K562 (cell line): ENCODE results near the gene OR51G2. TPM values are rescaled to one million over a fixed set of nuclear protein-coding genes. Genes with fewer than 3 reads are reported as not detected.

Source experiments
- ATAC-seq: fragments of 200-7000 bp; cut with Tn5 transposase; 3 replicates; pipeline ENCODE4 v1.9.1; 2020; ENCODE audit warnings: moderate library complexity
- BruUV-seq: library from RNA; stranded (reverse); fragments of 400-500 nt; replicated peaks from 2 replicates; lab custom pipeline; 2021; lab: Mats Ljungman, UMichigan
- CTCF ChIA-PET: fragments of 300-600 bp; formaldehyde crosslinking; extraction: SDS; loops from one replicate; lab custom pipeline; 2021; ENCODE audit warnings: low intra/inter-chr PET ratio; lab: Yijun Ruan, JAX
- POLR2A ChIA-PET: fragments of 300-600, 350-650 bp; sonication (Branson Sonifier 250); formaldehyde crosslinking; extraction: SDS; loops from one replicate; lab custom pipeline; 2021; ENCODE audit warnings: antibody characterized with exemption, inconsistent platforms; lab: Yijun Ruan, JAX
- DNase-seq, 4 experiments: peaks; one replicate each; pipeline versions ENCODE4 v3.0.0 to v3.0.0-alpha.2; 2011 to 2018; ENCODE audit warnings: low spot score in 3 of 4, mixed read lengths in 3 of 4; ENCODE audit errors: extremely low read depth in 1 of 4
- FAIRE-seq: peaks from 2 replicates; lab custom pipeline; 2011; peaks lifted over from hg19 to GRCh38; lab: Jason Lieb, UNC
- H2AFZ ChIP-seq: 2 replicates; pipeline ENCODE4 v1.6.0; 2011; ENCODE audit warnings: low read depth, low read length, control low read depth, inconsistent platforms
- H3K27ac ChIP-seq: fragments of 200-600 bp; 3 replicates; pipeline ENCODE4 v1.8.0; 2011; ENCODE audit warnings: low read depth, mild to moderate bottlenecking, control low read depth, inconsistent platforms, low read length, moderate library complexity, mixed read lengths; ENCODE audit errors: extremely low read depth
- H3K27me3 ChIP-seq, 2 experiments: fragments of 300-600 bp in 1 of 2; 2 replicates in 1 of 2; 3 replicates in 1 of 2; pipeline versions ENCODE4 v1.6.0 to v1.8.0; 2011; ENCODE audit warnings: inconsistent platforms in 2 of 2, low read length in 2 of 2, mild to moderate bottlenecking in 1 of 2, mixed read lengths in 1 of 2, moderate library complexity in 1 of 2; ENCODE audit not compliant: control insufficient read depth in 2 of 2, insufficient read depth in 2 of 2
- H3K36me3 ChIP-seq: fragments of 300-600 bp; 3 replicates; pipeline ENCODE4 v1.8.0; 2011; ENCODE audit warnings: mild to moderate bottlenecking, low read length, inconsistent platforms; ENCODE audit not compliant: control insufficient read depth, insufficient read depth
- H3K4me1 ChIP-seq, 2 experiments: fragments of 200-600 bp in 1 of 2; replicated peaks in 1 of 2; 2 replicates in 1 of 2; 3 replicates in 1 of 2; pipeline versions ENCODE4 v1.5.1 to v1.8.0; 2011; ENCODE audit warnings: inconsistent platforms in 2 of 2, low read length in 2 of 2, mild to moderate bottlenecking in 1 of 2, mixed read lengths in 1 of 2, moderate library complexity in 1 of 2; ENCODE audit not compliant: control insufficient read depth in 2 of 2, insufficient read depth in 2 of 2
- H3K4me2 ChIP-seq: 2 replicates; pipeline ENCODE4 v1.6.1; 2011; ENCODE audit warnings: low read length, control low read depth, inconsistent platforms, mixed read lengths; ENCODE audit not compliant: insufficient read depth
- H3K4me3 ChIP-seq: fragments of 200-600 bp; sonication (generic), shearing (Covaris generic); 2 replicates; pipeline ENCODE4 v1.5.1; 2016; ENCODE audit warnings: control low read depth, inconsistent platforms
- H3K79me2 ChIP-seq: fragments of 200-600 bp; 3 replicates; pipeline ENCODE4 v1.8.0; 2011; ENCODE audit warnings: low read length, inconsistent platforms; ENCODE audit not compliant: control insufficient read depth, insufficient read depth
- H3K9ac ChIP-seq, 2 experiments: 2 replicates each; pipeline versions ENCODE4 v1.6.0 to v1.6.1; 2011; ENCODE audit warnings: low read depth in 2 of 2, low read length in 2 of 2, control low read depth in 1 of 2, inconsistent platforms in 1 of 2, mild to moderate bottlenecking in 1 of 2, mixed read lengths in 1 of 2; ENCODE audit not compliant: insufficient read depth in 1 of 2
- H3K9me1 ChIP-seq: one replicate; pipeline ENCODE4 v1.6.0; 2011; ENCODE audit warnings: inconsistent platforms, mild to moderate bottlenecking, low read length, moderate library complexity; ENCODE audit not compliant: control insufficient read depth, insufficient read depth
- H3K9me3 ChIP-seq: replicated peaks from 2 replicates; pipeline ENCODE4 v1.5.1; 2011; ENCODE audit warnings: low read depth, low read length, inconsistent platforms; ENCODE audit not compliant: control insufficient read depth, insufficient read depth
- H4K20me1 ChIP-seq: replicated peaks from 2 replicates; pipeline ENCODE4 v1.6.1; 2011; ENCODE audit warnings: low read length, inconsistent platforms, mixed read lengths; ENCODE audit not compliant: control insufficient read depth, insufficient read depth
- ARID1B ChIP-seq: fragments of 450-650 bp; IDR thresholded peaks from 2 replicates; pipeline ENCODE4 v1.6.1; 2016; ENCODE audit warnings: antibody characterized with exemption, mild to moderate bottlenecking, inconsistent platforms
- KDM1A ChIP-seq, 2 experiments: fragments of 450-650 bp; IDR thresholded peaks; 2 replicates each; pipeline ENCODE4 v1.6.1; 2016; ENCODE audit warnings: mild to moderate bottlenecking in 2 of 2
- KDM5B ChIP-seq: fragments of 200-600 bp; sonication (generic); IDR thresholded peaks from 2 replicates; pipeline ENCODE4 v1.6.1; 2012; ENCODE audit warnings: low read depth, mild to moderate bottlenecking, moderate library complexity, low read length, control low read depth, inconsistent platforms; ENCODE audit not compliant: insufficient replicate concordance
- MEIS2 ChIP-seq: fragments of 450-650 bp; IDR thresholded peaks from 2 replicates; pipeline ENCODE4 v1.6.1; 2014; ENCODE audit warnings: mild to moderate bottlenecking; ENCODE audit not compliant: partially characterized antibody
- SETDB1 ChIP-seq: IDR thresholded peaks from one replicate; pipeline ENCODE4 v1.6.1; 2012; ENCODE audit warnings: low read length, control low read depth, inconsistent platforms
- XRCC4 ChIP-seq: IDR thresholded peaks from one replicate; pipeline ENCODE4 v1.6.1; 2011; ENCODE audit not compliant: insufficient read depth, insufficient read length; ENCODE audit errors: extremely low read depth
- ZNF589 ChIP-seq: fragments of 200-800 bp; sonication (Bioruptor generic); IDR thresholded peaks from 2 replicates; pipeline ENCODE4 v1.6.1; 2016; ENCODE audit warnings: low read depth, missing genetic modification characterization, missing compliant biosample characterization
- WGBS: fragments of 100-300 bp; shearing (Covaris generic); methylation state at CpG from one replicate; pipeline ENCODE4 v1.1.6; 2016; ENCODE audit warnings: low coverage, mixed read lengths; ENCODE audit not compliant: insufficient coverage; ENCODE audit errors: missing lambda C conversion rate; 5-methylcytosine and 5-hydroxymethylcytosine counted together
- in situ Hi-C: fragments of 300-500 bp; cut with MboI; formaldehyde crosslinking; loops from 4 replicates; pipeline ENCODE4 v1.15.0; 2018; ENCODE audit warnings: inconsistent platforms, mixed read lengths
- intact Hi-C: fragments of 100-400 bp; cut with micrococcal nuclease; formaldehyde crosslinking; loops from 2 replicates; pipeline ENCODE4 v1.14.2; 2022
- polyA plus RNA-seq, 8 experiments: library from polyadenylated mRNA; depleted of rRNA in 4 of 8; stranded (reverse) in 5 of 8; unstranded in 3 of 8; fragments of >200 nt; fragmentation: Nextera tagmentation in 2 of 8; fragmentation: Illumina TruSeq in 1 of 8; extraction: Ambion mirVana in 2 of 8; extraction: Trizol in 1 of 8; gene quantifications; 2 replicates each; pipeline versions ENCODE4 v1.2.1 to v1.2.3, GENCODE V29; 2011 to 2014; ENCODE audit warnings: inconsistent platforms in 1 of 8, missing spikeins in 1 of 8
- total RNA-seq, 7 experiments: library from RNA; depleted of rRNA in 6 of 7; stranded (reverse); fragments of >200 nt in 6 of 7; fragmentation: Illumina TruSeq in 2 of 7; extraction: Trizol in 2 of 7; gene quantifications; 2 replicates each; pipeline versions ENCODE4 v1.2.1 to v1.2.3, GENCODE V29; 2011 to 2021; ENCODE audit warnings: low replicate concordance in 1 of 7
- TF ChIP-seq, protein P1 (sequence below): fragments of 450-650 bp; IDR thresholded peaks from 2 replicates; pipeline ENCODE4 v1.6.1; 2016; ENCODE audit warnings: antibody characterized with exemption

The OR51G2 gene
- total and polyA plus RNA-seq, 9 of the 15 experiments (the other 6 are each of a cell fraction or from before 2014, with no cell fraction given) = not detected

DNA sequence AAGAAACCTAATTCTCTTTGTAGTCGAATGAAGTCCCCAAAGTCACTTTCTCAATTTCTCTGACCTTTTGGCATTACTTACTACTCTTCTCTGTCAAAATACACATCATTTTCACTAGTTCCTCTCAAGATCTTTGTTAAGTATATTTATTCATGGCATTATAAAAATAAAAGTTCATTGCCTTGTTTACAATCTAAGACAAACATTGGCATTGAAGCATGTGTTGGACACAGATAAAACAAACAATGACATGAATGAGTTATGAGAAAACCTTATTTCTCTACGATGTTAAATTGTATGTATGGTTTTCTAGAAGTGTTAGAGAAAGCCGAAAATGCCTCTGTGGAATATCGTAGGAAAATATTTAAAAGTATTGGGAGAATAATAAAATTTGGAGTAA lies 13.6 kb upstream of the OR51G2 start:
- BruUV-seq = no TSS peak
- Histone ChIP-seq H3K9me1 (no peaks in the 10 kb centered on the region), H3K79me2 (no peaks in the 10 kb centered on the region), H3K4me2 (no peak overlapping the region), H3K9me3 (no peaks in the 10 kb centered on the region), H4K20me1 (no peaks in the 10 kb centered on the region), H3K27me3 (no peaks in the 10 kb centered on the region; a peak in 1 of 5 replicates), H3K4me3 (no peak overlapping the region), H3K36me3 (no peaks in the 10 kb centered on the region), H2AFZ (0 out of 2 replicates have a peak overlapping the region, but pooled peaks have one; percentile 51), H3K9ac (no peak overlapping the region), H3K27ac (no peak overlapping the region)
- no peak for DNase-seq
- CTCF ChIA-PET = no interaction called here
- FAIRE-seq = no peak
- 4% methylated on average over 4 of the region's 4 CpGs for WGBS
- POLR2A ChIA-PET = no interaction called here
- no peak for ATAC-seq
- in situ Hi-C loops = no loop called here
- TF ChIP-seq ZNF589 (no peak), ARID1B (0 out of 2 replicates have a peak, but pooled peaks have one; percentile 10), XRCC4 (no peak), KDM5B (no peak), SETDB1 (no peak), KDM1A (IDR thresholded peaks at IDR 0.05) (no peak), MEIS2 (peak; percentile 44)
- TF ChIP-seq, protein P1, sequence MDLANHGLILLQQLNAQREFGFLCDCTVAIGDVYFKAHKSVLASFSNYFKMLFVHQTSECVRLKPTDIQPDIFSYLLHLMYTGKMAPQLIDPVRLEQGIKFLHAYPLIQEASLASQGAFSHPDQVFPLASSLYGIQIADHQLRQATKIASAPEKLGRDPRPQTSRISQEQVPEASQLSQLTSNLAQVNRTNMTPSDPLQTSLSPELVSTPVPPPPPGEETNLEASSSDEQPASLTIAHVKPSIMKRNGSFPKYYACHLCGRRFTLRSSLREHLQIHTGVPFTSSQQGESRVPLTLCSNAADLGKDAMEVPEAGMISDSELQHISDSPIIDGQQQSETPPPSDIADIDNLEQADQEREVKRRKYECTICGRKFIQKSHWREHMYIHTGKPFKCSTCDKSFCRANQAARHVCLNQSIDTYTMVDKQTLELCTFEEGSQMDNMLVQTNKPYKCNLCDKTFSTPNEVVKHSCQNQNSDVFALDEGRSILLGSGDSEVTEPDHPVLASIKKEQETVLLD = no peak
- TF ChIP-seq, all 486 proteins: peak for 2
- H3K4me1 ChIP-seq = no peaks in the 10 kb centered on the region
- intact Hi-C loops = no loop called here
